Activated T-helper 9 cell treated with anti-CD3 and anti-CD28 coated beads, Interleukin-2, amount 50 U/mL, for 16 hours (primary cell): ENCODE results near the gene ELOVL7.
"Not testable (repeated sequence)": the region's sequence is repeated elsewhere in the genome, so short reads cannot be mapped to it uniquely, and the experiment has no call there.

Experiments
- DNase-seq: peaks from one replicate; pipeline ENCODE4 v3.0.0-alpha.2; 2020; ENCODE audit warnings: low read depth

ELOVL7 gene

DNA sequence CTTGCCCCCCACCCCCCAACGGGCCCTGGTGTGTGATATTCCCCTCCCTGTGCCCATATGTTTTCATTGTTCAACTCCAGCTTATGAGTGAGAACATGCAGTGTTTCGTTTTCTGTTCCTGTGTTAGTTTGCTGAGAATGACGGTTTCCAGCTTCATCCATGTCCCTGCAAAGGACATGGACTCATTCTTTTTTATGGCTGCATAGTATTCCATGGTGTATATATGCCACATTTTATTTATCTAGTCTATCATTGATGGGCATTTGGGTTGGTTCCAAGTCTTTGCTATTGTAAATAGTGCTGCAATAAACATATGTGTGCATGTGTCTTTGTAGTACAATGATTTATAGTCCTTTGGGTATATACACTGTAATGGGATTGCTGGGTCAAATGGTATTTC, 132.2 kb downstream of the ELOVL7 start:
- DNase-seq = not testable (repeated sequence)

DNA sequence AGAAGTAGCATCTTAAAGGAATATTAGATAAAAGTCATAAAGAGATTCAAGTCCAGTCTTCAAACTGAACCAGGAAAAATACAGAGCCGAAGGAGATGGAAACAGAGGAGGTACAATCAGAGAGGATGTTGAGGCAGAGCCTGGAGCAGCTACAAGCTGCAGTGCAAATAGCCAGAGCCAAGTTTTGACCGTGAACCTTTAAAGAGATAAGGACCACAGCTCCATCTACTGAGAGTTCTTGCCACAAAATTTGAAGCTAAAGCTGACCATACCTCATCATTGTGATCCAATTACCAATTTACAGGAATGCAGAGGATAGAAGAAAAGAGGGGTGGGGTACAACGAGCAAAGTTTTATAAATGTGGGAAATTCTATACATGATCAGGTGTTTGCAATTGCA, 133.7 kb downstream of the ELOVL7 start:
- DNase-seq = no peak

DNA sequence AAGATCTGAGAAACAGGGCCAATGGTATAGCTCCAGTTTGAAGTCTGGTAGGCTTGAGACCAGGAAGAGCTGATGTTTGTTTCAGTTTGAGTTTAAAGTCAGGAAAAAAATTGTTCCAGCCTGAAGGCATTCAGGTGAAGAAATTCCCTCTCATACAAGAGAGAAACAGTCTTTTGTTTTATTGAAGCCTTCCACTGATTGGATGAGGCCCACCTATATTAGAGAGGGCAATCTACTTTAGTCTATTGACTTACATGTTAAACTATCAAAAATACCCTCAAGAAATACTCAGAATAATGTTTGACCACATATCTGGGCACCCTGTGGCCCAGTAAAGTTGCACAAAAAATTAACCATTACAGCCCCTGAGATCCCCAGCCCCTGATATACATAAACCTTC, 138.9 kb downstream of the ELOVL7 start:
- DNase-seq = no peak

DNA sequence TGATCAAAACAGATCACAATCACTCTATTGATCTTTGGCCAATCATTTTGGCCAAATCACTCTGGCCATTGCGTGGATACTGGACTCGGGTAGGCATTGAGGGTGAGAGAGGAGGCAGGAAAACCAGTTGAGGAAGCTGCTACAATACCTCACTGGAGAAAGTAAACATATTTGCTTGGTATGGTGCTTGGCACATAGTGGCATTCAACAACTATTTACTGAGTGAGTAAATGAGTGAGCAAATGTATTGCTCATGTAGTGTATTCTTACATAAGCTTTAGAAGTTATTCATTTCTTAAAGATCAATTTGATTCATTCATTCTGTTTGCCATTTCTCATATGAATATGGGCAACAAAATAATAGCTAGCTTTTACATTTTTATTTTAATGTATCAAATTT, 140.1 kb downstream of the ELOVL7 start:
- no peak for DNase-seq
